HG03354 (cell line): Measurements from ENCODE around the gene PTCD2.

ENCODE experiments used
- ATAC-seq: cut with Tn5 transposase; IDR thresholded peaks from one replicate; pipeline ENCODE4 v1.9.1; 2021; ENCODE audit warnings: mild to moderate bottlenecking; ENCODE audit not compliant: unreplicated experiment, poor library complexity, severe bottlenecking

PTCD2 gene

DNA sequence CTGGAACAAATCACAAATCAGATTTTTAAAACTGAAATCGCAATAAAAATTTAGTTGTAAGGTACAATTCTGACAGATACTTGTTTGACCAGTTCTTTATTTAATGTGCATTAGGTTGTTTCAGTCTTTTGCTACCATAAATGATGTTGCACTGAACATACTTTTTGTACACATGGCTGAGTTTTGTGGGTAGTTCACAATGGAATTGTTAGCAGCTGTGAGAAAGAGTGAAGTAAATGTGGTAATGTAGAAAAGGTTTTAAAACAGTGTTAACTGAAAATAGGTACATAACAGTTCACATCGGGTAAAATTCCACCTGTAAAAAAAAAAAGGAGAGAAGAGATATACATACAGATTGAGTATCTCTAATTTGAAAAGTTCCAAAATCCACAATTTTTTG lies 25.7 kb upstream of the PTCD2 start:
- ATAC-seq: no peak

DNA sequence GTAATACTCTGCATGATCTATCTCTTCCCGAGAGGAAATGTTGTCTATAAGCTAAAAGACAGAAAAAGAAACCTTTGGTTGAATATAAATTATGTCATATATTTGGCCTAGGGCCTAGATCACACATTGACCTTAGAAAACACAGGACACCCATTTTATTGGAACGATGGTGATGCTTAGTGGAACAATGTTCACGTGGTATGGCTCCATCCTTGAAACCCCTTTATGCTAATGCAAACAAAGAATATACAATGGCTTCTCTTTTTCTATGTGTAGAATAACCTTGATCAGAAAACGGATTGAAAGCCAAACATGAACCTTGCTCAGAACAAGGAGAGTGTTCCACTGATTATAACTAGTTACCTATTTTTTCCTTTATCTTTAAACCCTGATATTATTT lies 24.6 kb upstream of the PTCD2 start:
- no peak for ATAC-seq

DNA sequence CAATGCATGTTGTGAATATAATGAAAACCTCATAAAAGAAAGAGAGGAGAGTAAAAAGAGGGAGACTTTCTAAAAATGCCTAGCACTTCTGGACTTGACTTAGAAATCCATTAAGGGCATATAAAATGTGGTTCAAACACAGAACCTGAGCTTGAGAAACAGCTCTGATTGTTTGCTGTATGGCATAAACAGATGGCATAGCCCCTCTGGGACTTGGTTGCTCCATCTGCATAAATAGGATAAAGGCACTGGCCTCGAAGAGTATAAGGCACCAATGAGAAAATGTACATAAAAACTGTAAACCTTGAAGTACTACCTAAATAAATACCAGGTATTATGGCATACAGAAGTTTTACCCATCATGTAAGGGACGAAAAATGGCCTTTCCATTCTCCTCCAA lies 23.9 kb upstream of the PTCD2 start:
- ATAC-seq: no peak

DNA sequence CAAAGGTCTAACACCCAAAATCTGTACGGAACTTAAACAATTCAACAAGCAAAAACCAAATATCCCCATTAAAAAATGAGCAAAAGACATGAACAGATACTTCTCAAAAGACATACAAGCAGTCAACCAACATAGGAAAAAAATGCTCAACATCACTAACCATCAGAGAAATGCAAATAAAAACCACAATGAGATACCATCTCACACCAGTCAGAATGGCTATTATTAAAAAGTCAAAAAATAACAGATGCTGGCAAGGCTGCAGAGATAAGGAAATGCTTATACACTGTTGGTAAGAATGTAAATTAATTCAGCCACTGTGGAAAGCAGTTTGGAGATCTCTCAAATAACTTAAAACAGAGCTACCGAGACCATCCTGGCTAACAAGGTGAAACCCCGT lies 22.0 kb upstream of the PTCD2 start:
- peak; percentile 57 for ATAC-seq

DNA sequence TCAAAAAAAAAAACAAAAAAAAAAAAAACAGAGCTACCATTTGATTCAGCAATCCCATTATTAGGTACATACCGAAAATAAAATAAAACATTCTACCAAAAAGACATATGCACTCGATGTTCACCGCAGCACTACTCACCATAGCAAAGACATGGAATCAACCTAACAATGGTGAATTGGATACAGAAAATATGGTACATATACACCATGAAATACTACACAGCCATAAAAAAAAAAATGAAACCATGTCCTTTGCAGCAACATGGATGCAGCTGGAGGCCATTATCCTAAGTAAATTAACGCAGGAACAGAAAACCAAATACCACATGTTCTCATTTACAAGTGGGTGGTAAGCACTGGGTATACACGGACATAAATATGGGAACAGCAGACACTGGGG lies 21.5 kb upstream of the PTCD2 start:
- no peak for ATAC-seq

DNA sequence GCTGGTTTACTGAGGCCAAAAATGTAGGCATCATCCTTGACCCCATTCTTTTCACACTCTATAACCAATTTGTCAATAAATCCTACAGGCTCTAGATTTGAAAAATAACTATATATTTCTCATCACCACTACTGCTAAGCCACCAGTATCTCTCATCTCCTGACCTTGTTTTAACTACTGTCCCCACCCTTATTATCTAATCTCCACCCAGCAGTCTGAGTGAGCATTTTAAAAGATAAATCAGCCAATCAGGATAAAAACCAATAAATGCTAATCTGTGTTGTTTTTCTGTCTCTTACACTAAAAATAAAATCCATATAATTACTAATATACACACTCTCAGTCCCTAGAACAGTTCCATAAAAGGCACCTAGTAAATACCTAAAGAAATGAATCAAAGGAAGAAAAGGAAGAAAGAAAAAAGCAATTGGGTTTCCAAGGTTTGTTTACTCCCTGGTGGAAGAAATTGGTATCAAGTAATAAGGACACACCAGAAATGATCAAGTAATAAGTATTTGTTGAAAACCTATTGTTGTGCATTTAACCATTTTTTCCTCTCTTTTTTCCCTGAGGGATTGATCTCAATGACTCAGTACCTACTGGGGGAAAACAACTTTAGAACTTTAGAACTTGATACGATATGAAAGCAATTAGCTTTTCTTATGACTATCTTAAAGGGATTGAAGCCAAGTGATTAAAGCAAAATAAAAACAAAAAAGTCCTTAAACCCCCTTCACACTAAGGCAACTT lies 19.4 kb upstream of the PTCD2 start:
- ATAC-seq: no peak

DNA sequence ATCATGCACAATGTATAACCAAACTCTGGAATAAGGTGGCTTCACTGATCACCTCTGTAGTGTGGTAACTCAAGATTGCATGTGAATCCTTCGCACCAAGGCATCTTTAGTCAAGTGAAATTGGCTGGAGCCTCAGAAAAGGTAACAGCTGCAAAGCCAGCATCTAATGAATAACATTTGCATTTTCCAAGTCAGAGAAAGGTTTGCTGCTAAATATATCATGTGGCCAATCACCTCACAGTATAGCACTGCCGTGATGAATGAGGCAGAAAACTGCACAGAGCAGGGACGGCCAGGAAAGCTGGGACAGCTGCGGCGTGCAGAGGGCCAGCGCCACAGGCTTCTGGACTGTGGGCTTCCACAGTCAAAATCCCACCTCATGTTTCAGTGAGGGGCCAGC lies 18.6 kb upstream of the PTCD2 start:
- ATAC-seq: peak; percentile 72

DNA sequence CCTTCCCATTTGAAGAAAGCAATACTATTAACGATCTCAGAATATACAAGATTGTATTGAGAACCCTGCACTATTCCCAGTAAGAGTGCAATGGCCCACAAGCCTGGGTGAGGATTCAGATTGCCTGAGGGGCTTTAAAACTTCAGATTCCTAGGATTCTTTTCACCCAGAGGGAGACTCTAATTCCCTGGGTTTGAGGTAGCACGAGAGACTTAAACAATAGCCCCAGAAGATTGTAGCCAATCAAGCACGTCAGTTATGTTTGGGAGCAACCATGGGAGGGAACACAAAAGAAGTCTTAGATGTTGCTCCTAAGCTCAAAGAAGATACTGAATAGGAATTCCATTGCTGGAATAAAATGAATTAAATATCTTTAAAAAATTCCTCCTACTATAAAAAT lies 18.0 kb upstream of the PTCD2 start:
- ATAC-seq: no peak

DNA sequence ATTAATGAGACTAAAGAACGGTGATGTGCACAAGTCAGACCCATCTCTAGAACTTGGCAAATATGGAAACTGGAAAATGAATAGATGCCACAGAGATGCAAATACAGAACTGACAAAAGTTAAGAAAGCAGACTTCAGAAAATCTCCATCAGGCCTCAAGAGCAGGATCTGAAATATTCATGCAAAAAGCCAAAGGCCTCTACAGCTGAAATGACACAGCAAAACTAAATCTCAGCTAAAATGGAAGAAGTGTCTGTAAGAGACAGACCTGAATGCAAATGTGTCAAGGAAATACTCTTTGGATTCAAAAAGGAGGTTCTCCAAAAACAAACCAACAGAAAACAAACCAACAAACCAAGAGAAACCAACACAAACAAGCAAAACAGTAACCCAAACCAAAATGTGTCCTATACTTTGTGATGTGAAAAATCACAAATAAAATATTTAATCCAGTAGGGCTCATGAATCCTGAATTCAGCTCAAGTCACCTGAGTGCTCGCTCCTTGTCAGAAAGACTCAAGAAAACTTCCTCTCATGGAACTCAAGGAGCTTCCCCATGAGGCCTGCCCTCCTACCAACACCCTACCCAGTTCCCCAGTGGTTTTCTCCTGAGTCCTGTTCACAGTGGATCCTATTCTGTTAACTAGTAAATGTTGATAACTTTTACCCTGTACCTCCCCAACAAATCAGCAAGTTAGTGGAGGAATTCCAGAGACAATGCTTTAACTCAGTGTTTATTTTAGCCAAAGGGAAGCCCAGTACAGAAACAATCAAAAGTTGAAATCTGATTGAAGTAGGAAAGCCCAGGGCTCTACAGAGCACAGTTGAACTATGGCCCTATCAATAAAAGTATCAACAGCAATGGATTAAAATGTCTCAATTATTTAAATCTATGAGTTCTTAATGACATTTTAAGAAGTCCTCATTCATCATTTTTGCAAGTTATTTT lies 14.7 kb upstream of the PTCD2 start:
- ATAC-seq: peak; percentile 15

DNA sequence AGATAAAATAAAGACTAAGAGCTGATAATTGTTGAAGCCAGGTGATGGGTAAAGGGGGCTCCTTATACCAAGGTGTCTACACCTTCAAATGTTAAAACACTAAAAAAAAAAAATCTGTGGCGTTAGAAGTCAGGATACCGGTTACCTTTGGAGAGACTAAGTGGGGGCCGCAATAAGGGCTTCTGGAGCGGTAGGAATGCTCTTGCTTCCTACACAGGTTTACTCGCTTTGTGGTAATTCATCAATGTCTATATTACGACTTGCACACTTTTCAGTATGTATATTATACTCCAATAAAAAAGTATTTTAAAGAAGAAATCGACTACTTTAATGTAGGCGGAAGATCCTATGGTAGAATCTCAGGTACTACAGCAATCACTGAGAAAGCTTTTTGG lies 12.6 kb upstream of the PTCD2 start:
- ATAC-seq: no peak

DNA sequence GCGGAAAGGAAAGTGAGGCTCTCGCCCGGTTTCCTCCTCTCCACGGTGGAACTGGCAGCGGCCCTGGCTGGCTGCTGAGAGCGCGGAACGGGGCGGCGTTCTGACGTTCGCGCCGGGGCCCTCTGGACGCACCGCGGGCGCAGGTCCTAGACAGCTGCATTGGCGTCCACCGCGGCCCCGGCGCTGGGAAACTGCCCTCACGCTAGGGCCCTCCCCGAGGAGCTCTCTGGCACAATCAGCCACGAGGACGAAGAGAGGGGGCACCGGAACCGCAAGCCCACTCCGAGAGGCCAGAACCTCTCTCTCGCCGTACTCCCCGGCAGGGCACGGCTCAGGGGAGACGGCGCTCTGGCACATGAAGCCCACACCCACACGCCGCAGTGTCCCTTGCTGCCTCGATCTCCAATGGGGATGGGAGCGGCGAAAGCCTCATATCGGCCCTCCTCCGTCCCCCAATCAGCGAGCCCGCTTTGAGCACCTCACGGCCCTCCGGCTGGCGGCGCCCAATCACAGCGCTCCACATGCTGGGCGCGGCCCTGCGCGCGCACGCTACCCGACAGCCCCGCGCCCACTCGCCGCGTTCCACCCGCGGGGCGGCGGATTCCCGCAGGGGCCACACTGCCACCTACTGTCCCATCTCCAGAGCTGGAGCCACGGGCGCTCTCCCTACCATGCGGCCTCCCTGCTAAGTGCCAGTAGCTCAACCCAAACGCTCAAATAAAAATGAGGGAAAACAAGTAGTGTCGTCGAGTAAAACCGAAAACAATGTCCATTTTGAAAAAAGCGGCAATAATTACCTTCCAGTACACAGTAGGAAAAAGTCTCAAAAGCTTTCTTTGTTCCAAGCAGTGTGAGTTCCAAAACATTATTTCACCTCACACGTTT lies 12.0 kb upstream of the PTCD2 start:
- peak; percentile 93 for ATAC-seq

DNA sequence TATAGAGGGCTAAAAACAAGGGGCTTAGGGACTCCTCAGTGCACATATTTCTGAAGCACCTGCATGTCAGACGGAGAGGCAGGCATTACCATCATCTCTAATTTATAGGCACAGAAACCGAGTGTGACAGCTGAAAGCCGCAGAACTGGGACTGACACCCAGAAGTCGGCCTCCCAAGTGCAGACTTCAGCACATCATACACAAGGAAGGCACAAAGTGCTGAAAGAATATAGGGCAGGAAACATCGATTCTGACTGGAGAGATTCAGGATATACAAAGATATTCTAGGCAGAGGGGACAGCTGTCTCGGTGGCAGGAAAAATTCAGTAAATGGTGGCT lies 11.4 kb upstream of the PTCD2 start:
- no peak for ATAC-seq

DNA sequence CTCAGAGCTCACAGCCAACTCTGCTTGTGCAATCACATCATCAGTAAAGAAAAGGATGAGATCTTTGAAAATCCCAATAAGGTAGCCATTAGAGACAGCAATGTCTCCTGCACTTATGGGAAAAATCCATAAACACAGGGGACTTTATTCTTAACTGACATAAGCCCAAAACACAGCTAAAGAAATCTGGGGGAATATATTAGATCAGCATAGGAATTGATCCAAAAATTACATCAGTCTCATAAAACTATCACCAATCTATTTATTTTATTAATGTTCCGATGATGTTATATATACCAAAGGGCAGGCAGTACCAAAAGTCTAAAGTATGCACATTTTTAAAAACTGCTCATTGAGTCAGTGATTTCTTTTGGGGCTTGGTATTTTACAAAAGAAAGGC lies 7.0 kb upstream of the PTCD2 start:
- ATAC-seq: no peak

DNA sequence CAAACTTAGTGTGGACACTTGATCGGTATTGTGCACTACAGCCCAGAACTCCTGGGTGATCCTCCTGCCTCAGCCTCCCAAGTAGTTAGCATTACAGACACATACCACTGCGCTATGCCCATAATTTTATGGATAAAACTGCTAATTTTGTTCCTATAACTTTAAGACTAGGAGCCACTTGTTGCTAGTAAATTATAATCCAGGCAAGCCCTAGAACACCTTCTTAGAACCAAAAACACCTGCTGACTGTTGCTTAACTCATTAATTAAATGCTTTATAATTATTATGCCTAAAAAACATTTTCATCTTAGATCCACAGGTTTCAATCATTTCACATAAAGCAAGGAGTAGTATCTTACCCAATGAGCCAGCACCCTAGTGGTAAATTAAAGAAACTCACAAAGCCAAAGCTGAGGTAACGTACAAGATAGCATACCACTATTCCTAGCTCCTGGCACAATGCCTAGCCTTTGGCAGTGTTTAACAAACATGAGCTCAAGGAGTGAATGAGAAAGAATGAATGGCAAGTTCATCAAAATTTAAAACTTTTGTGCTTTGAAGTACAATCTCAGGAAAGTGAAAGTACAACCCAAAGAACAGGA lies 5.5 kb upstream of the PTCD2 start:
- ATAC-seq: no peak

DNA sequence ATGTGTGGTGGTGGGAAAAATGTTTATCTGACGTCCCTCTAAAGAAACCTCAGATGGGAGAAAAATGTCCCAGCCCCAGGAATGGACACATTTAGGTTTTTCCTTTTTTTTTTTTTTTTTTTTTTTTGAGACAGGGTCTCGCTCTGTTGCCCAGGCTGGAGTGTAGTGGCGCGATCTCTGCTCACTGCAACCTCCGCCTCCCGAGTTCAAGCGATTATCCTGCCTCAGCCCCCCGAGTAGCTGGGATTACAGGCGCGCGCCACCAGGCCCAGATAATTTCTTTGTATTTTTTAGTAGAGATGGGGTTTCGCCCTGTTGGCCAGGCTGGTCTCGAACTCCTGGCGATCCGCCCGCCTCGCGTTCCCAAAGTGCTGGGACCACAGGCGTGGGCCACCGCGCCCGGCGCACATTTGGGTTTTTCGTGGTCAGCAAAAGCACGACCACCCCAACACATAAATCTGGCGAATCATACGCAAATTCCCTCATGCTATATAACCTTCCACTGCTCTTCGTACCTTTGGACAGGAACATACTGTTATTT lies 668 bp upstream of the PTCD2 start:
- peak; percentile 2 for ATAC-seq

DNA sequence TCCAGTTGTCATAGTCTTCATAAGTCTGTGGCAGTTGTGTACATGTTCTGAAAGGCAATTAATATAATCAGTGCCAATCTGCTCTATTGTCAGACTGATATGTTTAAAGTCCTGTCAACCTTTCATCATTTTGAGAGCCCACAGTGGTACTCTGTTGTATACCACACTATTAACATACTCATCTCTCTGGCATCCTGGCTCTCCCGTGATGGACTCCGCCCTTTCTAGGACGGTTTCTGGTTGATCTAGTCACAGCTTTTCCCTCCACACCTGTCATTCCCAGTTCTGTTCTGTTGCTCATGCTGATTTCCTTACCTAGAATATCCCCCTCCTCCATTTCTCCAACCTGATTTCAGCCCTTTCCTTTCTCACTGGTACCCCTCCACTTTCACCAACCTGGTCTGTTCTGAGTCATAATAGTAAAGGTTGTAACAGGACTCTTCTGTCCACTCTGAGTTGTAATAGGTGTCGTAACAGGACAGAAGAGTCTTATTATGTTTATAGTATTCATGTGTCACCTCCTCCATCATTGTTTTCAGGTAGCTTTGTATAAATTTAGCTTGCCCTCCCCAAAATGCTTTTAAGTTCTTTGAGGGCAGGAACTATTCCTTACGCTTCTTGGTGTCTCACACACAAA lies 4.1 kb downstream of the PTCD2 start:
- no peak for ATAC-seq

DNA sequence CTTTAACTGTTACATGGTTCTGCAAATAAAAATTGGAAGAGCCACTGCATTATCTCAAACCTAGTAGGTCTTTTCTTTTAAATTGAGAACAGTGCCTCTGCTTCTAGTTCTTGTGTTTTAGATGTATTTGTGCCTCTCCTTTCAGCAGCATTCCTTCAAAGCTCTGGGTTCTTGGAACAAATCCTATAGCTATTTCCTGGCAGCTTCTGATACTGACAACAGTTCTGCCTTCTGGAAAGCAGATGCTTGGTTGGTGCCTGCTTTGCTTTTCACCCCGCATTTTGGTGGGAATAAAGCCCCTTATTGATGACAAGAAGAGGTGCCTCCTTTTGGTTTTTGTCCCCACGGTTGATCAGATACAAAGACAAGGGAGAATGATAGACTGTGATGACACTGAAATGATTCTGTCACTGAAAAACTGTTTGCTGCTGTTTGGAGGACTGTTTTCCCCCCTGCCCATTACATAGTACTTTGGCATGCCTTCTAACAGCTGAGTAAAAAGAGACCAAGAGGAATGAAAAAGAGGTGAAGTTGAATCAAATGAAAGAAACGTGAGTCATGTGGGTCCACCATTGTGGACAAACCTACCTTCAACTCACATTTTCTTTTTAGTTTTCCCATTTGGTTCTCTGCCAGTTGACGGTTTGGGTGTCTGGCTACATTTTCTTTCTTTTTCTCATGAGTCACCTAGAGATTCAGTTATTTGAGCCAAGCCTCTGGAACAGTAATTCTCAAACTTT lies 5.6 kb downstream of the PTCD2 start:
- no peak for ATAC-seq

DNA sequence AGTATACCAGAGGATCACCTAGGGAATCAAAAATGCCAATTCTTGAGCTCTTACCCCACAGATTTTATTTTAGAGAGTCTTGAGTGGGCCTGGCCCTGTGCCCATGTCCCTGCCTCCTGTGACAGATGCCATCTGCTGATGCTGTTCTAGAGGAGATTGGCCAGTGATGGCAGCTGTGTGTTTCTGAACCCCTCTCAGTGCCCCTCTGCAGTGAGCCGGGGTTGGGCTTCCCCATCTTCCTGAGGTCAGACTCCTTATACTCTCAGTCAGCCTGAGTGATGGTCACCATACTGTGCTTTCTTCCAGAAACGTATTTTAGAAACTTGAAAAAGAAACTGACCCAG lies 6.1 kb downstream of the PTCD2 start:
- ATAC-seq: no peak

DNA sequence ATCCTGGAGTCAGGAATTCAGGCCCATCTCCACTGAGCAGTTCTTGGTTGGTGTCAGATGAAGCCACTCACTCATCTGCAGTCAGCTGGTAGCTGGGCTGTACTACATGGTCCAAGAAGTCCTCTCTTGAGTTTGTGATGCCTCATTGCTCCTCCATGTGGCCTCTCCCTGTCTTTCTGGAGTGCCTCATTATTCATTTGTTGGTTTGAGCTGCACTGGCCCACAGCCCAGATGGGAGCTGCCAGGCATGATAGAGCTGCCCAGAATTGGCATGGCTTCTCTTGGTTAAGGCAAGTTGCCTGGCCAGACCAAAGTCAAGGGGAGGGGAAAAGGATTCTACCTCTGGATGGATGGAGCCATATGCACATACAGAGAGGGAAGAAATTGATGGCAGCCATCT lies 8.0 kb downstream of the PTCD2 start:
- no peak for ATAC-seq
